ENCODE results near the gene BLOC1S2.
"Not testable (repeated sequence)": the region's sequence is repeated elsewhere in the genome, so short reads cannot be mapped to it uniquely, and the experiment has no call there.

The BLOC1S2 gene

GRCh38 chr10:100293066-100293465 is 6.6 kb upstream of the BLOC1S2 start:
- no peak for TF ChIP-seq CTCF (IDR thresholded peaks at IDR 0.05; ENCODE audit: low read depth, low read length)
- no peak overlapping the region for H3K4me3 ChIP-seq (ENCODE audit: low read depth, low read length)
- no peak for DNase-seq (ENCODE audit: low read depth, low spot score)
- in situ Hi-C loops (cut with HindIII; ENCODE audit: low sequenced_read_pairs), result no loop called here

- in situ Hi-C loops (cut with HindIII; ENCODE audit: low sequenced_read_pairs); H3K4me3 ChIP-seq (ENCODE audit: low read depth, low read length); DNase-seq (ENCODE audit: low read depth, low spot score): not testable (repeated sequence)
These were observed 5.8 kb upstream of the BLOC1S2 start for GRCh38 chr10:100292300-100292699.

GRCh38 chr10:100291356-100291755 is 4.9 kb upstream of the BLOC1S2 start:
- no peak for DNase-seq (ENCODE audit: low read depth, low spot score)
- no peak overlapping the region for H3K4me3 ChIP-seq (ENCODE audit: low read depth, low read length)
- no peak for TF ChIP-seq CTCF (IDR thresholded peaks at IDR 0.05; ENCODE audit: low read depth, low read length)
- in situ Hi-C loops (cut with HindIII; ENCODE audit: low sequenced_read_pairs), result no loop called here

- H3K4me3 ChIP-seq (ENCODE audit: low read depth, low read length), result no peak overlapping the region
- DNase-seq (ENCODE audit: low read depth, low spot score), result no peak
- in situ Hi-C loops (cut with HindIII; ENCODE audit: low sequenced_read_pairs), result no loop called here
- no peak for TF ChIP-seq CTCF (IDR thresholded peaks at IDR 0.05; ENCODE audit: low read depth, low read length)
These were observed 3.2 kb upstream of the BLOC1S2 start for GRCh38 chr10:100289641-100290040.

- DNase-seq (ENCODE audit: low read depth, low spot score), result no peak
- H3K4me3 ChIP-seq (ENCODE audit: low read depth, low read length), result no peak overlapping the region
- TF ChIP-seq CTCF (IDR thresholded peaks at IDR 0.05; ENCODE audit: low read depth, low read length), result no peak
- in situ Hi-C loops (cut with HindIII; ENCODE audit: low sequenced_read_pairs), result no loop called here
These were observed 1.7 kb upstream of the BLOC1S2 start for GRCh38 chr10:100288196-100288595.

GRCh38 chr10:100287756-100288155 is 1.3 kb upstream of the BLOC1S2 start:
- DNase-seq (ENCODE audit: low read depth, low spot score), result no peak
- TF ChIP-seq CTCF (IDR thresholded peaks at IDR 0.05; ENCODE audit: low read depth, low read length), result no peak
- in situ Hi-C loops (cut with HindIII; ENCODE audit: low sequenced_read_pairs), result no loop called here
- H3K4me3 ChIP-seq (ENCODE audit: low read depth, low read length), result no peak overlapping the region

GRCh38 chr10:100285326-100285725 is 1.2 kb downstream of the BLOC1S2 start:
- peak overlapping the region; percentile 75 for H3K4me3 ChIP-seq (ENCODE audit: low read depth, low read length)
- in situ Hi-C loops (cut with HindIII; ENCODE audit: low sequenced_read_pairs); DNase-seq (ENCODE audit: low read depth, low spot score): not testable (repeated sequence)

- in situ Hi-C loops (cut with HindIII; ENCODE audit: low sequenced_read_pairs), result no loop called here
- TF ChIP-seq CTCF (IDR thresholded peaks at IDR 0.05; ENCODE audit: low read depth, low read length), result no peak
- no peak for DNase-seq (ENCODE audit: low read depth, low spot score)
- no peak overlapping the region for H3K4me3 ChIP-seq (ENCODE audit: low read depth, low read length)
These were observed 3.6 kb downstream of the BLOC1S2 start for GRCh38 chr10:100282907-100283306.

GRCh38 chr10:100276971-100277370 is 9.5 kb downstream of the BLOC1S2 start:
- in situ Hi-C loops (cut with HindIII; ENCODE audit: low sequenced_read_pairs), result not testable (repeated sequence)

More at GRCh38 chr10:100276971-100277370, 9.5 kb downstream of the BLOC1S2 start:
- not testable (repeated sequence) for H3K4me3 ChIP-seq (ENCODE audit: low read depth, low read length); DNase-seq (ENCODE audit: low read depth, low spot score)

Data from astrocyte of the spinal cord (primary cell).